Measurements from ENCODE around the gene NWD2.
"Not testable (repeated sequence)": the region's sequence is repeated elsewhere in the genome, so short reads cannot be mapped to it uniquely, and the experiment has no call there.

The NWD2 gene, protein sequence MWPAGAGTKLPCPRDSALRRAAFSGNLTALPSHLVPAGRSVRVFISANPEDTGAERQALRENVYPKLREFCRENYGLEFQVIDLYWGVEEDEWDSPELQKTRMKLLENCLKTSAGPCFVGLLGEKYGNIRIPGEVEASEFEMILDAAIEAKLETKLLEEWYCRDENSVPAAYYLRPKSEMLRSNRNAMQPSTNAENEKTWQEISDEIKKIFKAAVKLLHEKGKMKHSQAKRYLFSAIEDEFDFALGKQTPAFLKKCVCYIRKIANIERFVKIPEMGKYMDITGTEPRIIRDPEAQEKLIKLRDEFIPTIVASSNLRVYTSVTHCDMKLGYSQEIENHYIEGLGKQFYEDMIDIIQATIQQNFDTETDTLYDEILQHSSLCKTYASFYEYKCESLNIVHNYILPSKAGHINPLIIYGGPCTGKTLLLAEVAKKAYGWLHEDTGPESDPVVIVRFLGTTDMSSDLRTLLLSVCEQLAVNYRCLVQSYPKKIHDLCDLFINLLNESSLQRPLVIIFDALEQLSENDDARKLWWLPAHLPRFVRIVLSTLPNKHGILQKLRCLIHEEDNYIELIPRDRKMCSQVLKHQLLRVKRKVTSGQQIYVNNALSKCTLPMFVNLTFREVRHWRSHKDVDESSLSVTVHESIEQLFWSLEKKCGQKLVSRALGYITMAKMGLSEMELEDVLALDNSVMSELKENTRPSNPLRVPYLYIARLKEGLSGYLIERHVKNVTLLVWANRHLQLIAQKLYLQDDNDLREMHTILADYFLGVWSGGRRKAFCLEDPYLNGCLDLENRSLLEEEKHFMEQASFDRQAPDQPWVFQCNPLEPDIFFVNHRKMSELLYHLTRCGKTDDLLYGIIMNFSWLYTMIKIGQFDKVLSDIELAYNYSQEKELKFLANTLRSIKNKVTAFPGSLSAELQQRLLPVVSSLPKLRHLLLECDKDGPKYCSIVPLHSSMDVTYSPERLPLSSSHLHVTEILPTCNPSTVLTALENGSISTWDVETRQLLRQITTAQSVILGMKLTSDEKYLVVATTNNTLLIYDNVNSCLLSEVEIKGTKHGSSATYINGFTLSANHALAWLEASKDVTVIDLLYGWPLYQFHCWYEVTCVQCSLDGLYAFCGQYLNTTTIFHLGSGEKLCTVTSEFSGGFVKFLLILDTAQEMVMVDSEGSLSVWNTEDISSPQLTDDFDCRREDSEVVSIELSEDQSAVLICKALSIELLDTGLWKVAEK (N-terminal part only)

DNA sequence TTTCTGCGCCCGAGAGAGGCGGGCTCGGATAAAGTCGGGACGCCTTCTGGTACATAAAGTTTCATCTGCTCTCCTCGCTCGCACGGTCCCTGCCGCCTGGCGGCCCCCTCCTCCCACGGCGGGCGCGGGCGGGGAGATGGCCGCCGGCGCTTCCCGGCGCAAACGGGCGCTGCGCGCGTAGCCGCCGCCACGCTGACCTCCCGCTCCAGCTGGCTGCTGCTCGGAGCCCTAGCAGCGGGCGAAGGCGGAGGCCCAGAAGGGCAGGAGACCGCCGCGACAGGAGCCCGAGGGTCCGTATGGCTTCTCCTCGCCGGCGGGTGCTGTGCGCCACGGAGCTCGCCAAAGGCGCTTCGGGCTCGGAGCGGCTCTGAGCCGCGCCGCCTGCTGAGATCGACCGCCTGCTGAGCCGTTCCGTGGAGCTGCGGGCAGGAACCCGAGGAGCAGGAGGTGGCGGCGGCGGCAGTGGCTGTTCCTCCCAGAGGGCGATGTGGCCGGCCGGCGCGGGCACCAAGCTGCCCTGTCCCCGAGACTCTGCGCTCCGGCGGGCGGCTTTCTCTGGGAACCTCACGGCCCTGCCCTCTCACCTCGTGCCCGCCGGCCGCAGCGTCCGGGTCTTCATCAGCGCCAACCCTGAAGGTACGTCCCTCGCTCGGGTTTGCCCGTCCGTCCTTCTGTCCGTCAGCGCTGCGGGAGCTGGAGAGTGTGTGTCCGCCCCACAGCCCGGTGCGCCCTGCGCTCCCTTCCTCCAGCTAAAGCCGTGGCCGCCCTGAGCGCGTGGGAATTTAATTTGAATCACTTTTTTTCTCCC, at the start of gene NWD2:
NWD2 (plus strand) TSS at position 161 of the 808 bp plus-strand sequence; CDS start at position 486, 325 bp downstream.
- no peak for DNase-seq (ENCODE audit: low spot score)

- DNase-seq (ENCODE audit: low spot score), result no peak
Observed at GRCh38 chr4:37197899-37198298, 46.6 kb upstream of the NWD2 start.

DNA sequence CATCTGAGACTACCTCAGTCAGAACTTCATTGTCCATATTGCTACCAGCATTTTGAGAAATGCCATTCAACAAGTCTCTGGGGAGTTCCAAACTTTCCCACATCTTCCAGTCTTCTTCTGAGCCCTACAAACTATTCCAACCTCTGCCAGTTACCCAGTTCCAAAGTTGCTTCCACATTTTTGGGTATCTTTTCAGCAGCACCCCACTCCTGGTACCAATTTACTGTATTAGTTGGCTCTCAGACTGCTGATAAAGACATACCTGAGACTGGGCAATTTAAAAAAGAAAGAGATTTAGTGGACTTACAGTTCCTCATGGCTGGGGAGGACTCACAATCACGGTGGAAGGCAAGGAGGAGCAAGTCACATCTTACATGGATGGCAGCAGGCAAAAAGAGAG, 39.8 kb upstream of the NWD2 start:
- not testable (repeated sequence) for DNase-seq (ENCODE audit: low spot score)

DNA sequence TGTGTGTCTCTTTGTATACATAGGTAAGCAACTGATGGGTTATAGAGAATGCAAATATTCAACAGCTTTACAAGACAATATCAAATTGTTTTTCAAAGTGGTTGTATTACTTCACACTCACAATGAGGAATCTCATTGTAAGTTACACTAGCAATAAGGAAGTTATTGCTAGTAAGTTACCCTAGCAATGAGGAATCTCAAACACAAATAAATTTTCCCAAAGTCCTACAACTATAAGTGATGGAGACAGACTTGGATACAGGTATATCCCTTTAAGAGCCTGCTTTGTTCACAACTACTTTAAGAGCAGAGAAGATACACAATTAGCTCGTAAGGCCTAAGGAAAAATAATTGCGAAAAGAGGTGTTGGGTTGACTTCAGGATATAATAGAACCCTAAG, 28.3 kb upstream of the NWD2 start:
- DNase-seq (ENCODE audit: low spot score), result no peak

- no peak for DNase-seq (ENCODE audit: low spot score)
Observed at GRCh38 chr4:37219242-37219641, 25.3 kb upstream of the NWD2 start.

GRCh38 chr4:37219990-37220389, 24.6 kb upstream of the NWD2 start:
- DNase-seq (ENCODE audit: low spot score), result no peak

DNA sequence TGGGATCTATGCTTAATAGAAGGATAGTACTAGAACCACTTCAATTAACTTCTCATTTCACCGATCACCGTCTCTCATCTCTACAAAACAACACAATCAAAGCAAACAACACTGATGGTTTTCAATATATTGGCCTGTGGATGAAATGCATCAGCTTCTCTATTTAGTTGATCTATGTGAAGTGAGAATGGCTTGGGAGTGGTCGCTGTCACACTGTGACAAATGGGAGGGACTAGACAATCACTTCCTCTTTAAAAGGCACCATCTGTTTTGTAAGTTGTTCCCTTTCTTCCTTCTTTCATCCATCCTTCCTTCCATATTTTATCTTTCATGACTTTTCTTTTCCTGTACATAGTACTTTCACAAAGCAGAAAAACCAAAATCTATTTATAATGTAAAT, 23.9 kb upstream of the NWD2 start:
- no peak for DNase-seq (ENCODE audit: low spot score)

DNA sequence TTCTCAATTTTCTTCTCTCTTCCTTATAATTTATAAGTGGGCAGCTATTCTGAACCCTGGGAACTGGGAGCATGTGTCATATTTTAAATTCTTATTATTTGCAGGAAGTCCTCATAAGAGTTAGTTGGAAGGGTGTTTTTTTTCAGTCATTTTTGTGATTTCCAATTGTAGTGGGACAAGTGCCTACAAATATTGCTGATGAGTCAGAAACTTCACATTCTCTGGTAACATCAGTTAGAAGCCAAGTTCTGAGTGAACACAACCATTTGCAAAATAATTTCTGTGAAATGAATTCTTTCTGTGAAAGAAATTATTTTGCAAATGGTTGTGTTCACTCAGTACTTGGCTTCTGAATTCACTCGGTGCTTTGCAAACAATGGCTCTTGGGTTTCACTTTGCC, 20.8 kb upstream of the NWD2 start:
- DNase-seq (ENCODE audit: low spot score), result no peak

GRCh38 chr4:37224854-37225253, 19.7 kb upstream of the NWD2 start:
- DNase-seq (ENCODE audit: low spot score), result no peak

- DNase-seq (ENCODE audit: low spot score), result no peak
Observed at GRCh38 chr4:37225778-37226177, 18.8 kb upstream of the NWD2 start.

GRCh38 chr4:37232315-37232714, 12.2 kb upstream of the NWD2 start:
- DNase-seq (ENCODE audit: low spot score), result no peak

GRCh38 chr4:37236165-37236564, 8.4 kb upstream of the NWD2 start:
- DNase-seq (ENCODE audit: low spot score), result no peak

DNA sequence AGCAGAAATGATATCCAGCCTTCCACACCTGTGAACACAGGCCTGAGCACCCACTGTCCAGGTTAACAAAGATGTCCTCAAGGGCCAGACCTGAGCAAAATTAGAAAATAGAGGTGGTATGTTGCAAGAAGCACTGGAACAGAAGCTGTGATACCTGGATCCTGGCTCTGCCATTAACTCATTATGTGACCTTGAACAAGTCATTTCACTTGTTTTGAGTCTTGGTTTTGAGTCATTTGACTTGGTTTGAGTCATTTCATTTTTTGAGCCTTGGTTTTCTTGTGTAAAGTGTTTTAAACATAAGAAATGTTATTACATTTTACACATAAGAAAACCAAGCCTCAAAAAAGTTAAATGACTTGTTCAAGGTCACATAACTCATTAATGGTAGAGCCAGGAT, 2.9 kb upstream of the NWD2 start:
- peak; percentile 59 for DNase-seq (ENCODE audit: low spot score)

DNA sequence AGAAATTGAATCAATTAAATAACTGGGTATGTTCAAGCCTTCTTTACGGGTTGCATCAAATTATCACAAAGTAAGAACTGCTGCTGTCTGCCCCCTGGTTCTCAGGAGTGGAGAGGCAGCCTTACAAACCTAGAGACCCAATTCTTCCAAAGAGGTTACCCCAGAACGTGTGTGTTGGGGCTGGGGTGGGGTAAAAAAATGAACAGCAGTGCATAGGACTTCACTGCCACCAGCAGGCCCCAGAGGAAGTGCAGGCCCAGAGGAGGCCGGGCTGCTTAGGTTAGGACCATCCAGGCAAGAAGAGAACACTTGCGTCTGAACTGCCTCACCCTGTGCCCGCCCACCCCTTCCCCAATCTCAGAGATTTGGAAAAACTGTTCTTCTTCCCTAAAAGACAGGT, 1.5 kb upstream of the NWD2 start:
- no peak for DNase-seq (ENCODE audit: low spot score)

GRCh38 chr4:37243722-37244582, 591 bp upstream of the NWD2 start:
- DNase-seq (ENCODE audit: low spot score), result no peak

- no peak for DNase-seq (ENCODE audit: low spot score)
Observed at GRCh38 chr4:37245391-37245954, 930 bp downstream of the NWD2 start.

DNA sequence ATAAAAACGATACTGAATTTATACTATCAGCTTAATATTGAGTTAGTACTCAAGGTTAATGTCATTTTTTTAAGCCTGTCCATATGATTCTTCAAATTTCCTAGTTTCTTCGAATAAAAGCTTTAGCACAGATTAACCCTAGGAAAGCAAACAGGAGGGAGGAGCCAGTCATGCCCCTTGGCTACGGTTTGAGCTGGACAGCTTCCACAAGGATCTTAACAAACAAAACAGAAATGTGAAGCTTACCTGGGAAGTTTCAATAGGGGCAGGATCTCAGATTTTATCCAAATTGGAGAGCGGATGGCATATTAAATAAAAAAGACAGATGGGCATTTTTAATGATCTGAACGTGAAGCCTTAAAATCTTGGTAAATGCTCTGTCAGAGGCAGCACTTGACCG, 2.3 kb downstream of the NWD2 start:
- no peak for DNase-seq (ENCODE audit: low spot score)

DNA sequence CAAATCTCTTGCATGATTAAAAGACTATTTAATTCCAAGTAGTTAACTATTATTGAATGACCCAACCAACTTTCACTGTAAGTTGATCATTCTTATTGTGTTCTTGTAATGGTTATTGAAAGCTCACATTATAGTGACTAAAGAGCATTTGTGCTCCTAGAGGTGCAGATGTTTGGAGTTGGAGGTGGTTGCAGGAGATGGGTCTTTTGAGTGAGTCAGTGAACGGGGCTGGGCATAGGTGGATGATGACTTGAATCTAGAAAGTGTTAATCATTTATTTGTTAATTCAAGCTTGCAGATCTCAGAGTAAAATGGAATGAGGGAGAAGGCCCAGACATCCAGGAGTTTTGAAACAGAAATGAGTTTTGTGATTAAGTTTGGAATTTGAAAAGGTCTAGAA, 13.7 kb downstream of the NWD2 start:
- DNase-seq (ENCODE audit: low spot score), result no peak

DNA sequence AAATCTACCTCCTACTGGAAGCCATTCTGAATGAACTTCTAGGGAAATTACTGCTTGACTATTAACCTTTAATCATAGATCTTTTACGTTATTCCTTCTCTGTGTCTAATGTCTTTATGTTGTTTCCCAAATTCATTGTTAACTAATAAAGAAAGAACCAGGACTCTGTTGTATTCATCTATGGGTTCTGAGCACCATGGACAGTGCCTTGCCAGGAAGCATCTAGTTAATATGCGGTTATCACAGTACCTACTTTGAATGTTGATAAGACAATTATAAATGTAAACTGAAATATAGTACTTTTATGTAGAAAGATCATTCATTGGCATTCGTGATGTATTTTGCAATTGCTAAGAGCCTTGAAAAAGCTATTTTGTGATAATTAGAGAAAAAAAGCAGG, 23.8 kb downstream of the NWD2 start:
- DNase-seq (ENCODE audit: low spot score), result no peak

- no peak for DNase-seq (ENCODE audit: low spot score)
Observed at GRCh38 chr4:37279121-37279520, 34.6 kb downstream of the NWD2 start.
